MCF 10A (cell line): ENCODE measurements around the gene HJV. TPM values are rescaled to one million over a fixed set of nuclear protein-coding genes. Genes with fewer than 3 reads are reported as not detected.
"Not testable (repeated sequence)": the region's sequence is repeated elsewhere in the genome, so short reads cannot be mapped to it uniquely, and the experiment has no call there.

Experiments used
- BruUV-seq: library from RNA; stranded (reverse); fragments of 400-500 nt; replicated peaks from 2 replicates; lab custom pipeline; 2021; lab: Mats Ljungman, UMichigan
- CTCF ChIA-PET: fragments of 300-600 bp; sonication (Branson Sonifier 250); formaldehyde crosslinking; extraction: SDS; loops from one replicate; lab custom pipeline; 2021; ENCODE audit warnings: antibody characterized with exemption, inconsistent platforms; lab: Yijun Ruan, JAX
- POLR2A ChIA-PET: fragments of 300-600, 350-650 bp; sonication (Branson Sonifier 250); formaldehyde crosslinking; extraction: SDS; loops from one replicate; lab custom pipeline; 2020; ENCODE audit warnings: antibody characterized with exemption, inconsistent platforms; lab: Yijun Ruan, JAX
- DNase-seq: peaks from one replicate; pipeline ENCODE4 v3.0.0-alpha.2; 2018; ENCODE audit not compliant: unreplicated experiment
- H3K27ac Mint-ChIP-seq: one replicate; pipeline ENCODE4 v1.8.0; 2022; ENCODE audit warnings: mild to moderate bottlenecking, low read depth, mixed read lengths; ENCODE audit not compliant: unreplicated experiment
- H3K27me3 Mint-ChIP-seq: one replicate; pipeline ENCODE4 v1.8.0; 2022; ENCODE audit warnings: mixed read lengths; ENCODE audit not compliant: insufficient read depth, unreplicated experiment
- H3K36me3 Mint-ChIP-seq: one replicate; pipeline ENCODE4 v1.8.0; 2022; ENCODE audit warnings: mild to moderate bottlenecking, moderate library complexity, mixed read lengths; ENCODE audit not compliant: insufficient read depth, unreplicated experiment
- H3K4me1 Mint-ChIP-seq: one replicate; pipeline ENCODE4 v1.8.0; 2022; ENCODE audit warnings: mixed read lengths; ENCODE audit not compliant: insufficient read depth, unreplicated experiment
- H3K4me3 Mint-ChIP-seq: one replicate; pipeline ENCODE4 v1.8.0; 2022; ENCODE audit warnings: mild to moderate bottlenecking, moderate library complexity, mixed read lengths; ENCODE audit not compliant: unreplicated experiment
- H3K9me3 Mint-ChIP-seq: one replicate; pipeline ENCODE4 v1.8.0; 2022; ENCODE audit warnings: mixed read lengths; ENCODE audit not compliant: unreplicated experiment
- CTCF ChIP-seq: fragments of 200-600 bp; IDR thresholded peaks from one replicate; pipeline ENCODE4 v1.8.0; 2022; ENCODE audit warnings: antibody characterized with exemption, mild to moderate bottlenecking; ENCODE audit not compliant: unreplicated experiment
- intact Hi-C: fragments of 100-400 bp; cut with micrococcal nuclease; formaldehyde crosslinking; loops from 2 replicates; pipeline ENCODE4 v1.14.1; 2022
- total RNA-seq: library from RNA; stranded (reverse); gene quantifications from 2 replicates; pipeline ENCODE4 v1.2.3, GENCODE V29; 2022

The HJV gene
- total RNA-seq, 1 experiment from 2014 or later = not detected

GRCh38 chr1:146049436-146049835 lies 27.9 kb upstream of the HJV start:
- intact Hi-C loops = no loop called here
- Mint-ChIP-seq H3K36me3 (peaks cover 7% of the 10 kb centered on the region), H3K27ac (no peak overlapping the region), H3K4me1 (peaks cover 11% of the 10 kb centered on the region), H3K27me3 (no peaks in the 10 kb centered on the region), H3K4me3 (no peak overlapping the region), H3K9me3 (no peaks in the 10 kb centered on the region)
- no TSS peak for BruUV-seq
- POLR2A ChIA-PET = interaction anchor here (0.6 to 7.0 kb wide), 2 partner anchors 10 to 60 kb away, joined by 4 to 173 read pairs; no protein-coding TSS in a partner anchor
- DNase-seq = no peak
- CTCF ChIA-PET = interaction anchor here (0.8 to 2.1 kb wide), 3 partner anchors 14 to 16 kb away, joined by 3 to 12 read pairs (median 5); no protein-coding TSS in a partner anchor
- no peak for TF ChIP-seq CTCF

DNA sequence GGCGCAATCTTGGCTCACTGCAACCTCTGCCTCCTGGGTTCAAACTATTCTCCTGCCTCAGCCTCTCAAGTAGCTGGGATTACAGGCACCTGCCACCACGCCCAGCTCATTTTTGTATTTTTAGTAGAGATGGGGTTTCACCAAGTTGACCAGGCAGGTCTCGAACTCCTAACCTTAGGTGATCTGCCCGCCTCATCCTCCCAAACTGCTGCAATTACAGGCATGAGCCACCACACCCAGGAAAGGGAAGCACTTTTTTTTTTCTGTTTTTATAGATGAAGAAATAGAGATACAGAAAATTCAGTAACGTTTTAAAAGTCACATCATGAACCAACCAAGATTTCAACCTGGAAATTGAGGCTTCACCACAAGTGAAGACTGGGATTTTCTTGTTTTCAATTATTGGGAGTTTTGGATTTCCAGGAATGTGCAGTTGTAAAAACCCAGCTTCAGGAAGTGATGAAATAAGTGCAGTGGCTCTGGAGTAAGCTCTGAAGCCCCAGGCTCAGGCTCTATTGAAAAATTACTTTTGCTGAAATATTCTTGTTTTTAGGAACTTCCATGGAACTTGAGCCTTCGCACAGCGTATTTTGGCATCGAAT lies 27.1 kb upstream of the HJV start:
- CTCF ChIA-PET = interaction anchor here (0.6 to 2.1 kb wide), 6 partner anchors 9 to 1140 kb away, joined by 3 to 12 read pairs (median 4); partner anchors contain the start of gene TXNIP

DNA sequence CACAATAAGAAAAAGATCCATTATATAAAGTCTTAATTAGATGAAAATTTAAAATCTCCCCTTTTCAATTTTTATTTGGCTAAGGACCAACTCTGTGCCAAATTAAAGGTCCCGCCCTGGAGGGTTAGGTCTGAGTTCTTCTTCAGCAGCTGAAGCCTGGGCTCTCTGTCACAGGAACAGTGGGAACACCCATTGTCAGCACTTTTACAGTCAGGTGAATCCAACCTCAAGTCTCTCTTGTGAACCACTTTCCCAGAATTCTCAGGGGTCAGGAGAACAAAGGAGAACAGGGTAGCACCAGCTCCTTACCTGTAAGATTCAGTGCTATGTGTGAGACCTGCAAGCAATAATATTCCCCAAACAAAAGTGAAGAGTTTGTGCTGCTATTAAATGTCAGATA lies 25.1 kb upstream of the HJV start:
- intact Hi-C loops = no loop called here
- Mint-ChIP-seq H3K36me3 (peaks cover 7% of the 10 kb centered on the region), H3K9me3 (no peaks in the 10 kb centered on the region), H3K27ac (no peak overlapping the region), H3K27me3 (no peaks in the 10 kb centered on the region), H3K4me1 (peaks cover 6% of the 10 kb centered on the region), H3K4me3 (no peak overlapping the region)
- DNase-seq = no peak
- ChIA-PET CTCF (interaction anchor here (0.6 kb wide), 1 partner anchor 60 kb away, joined by 3 read pairs; no protein-coding TSS in a partner anchor), POLR2A (interaction anchor here (0.9 to 2.2 kb wide), 2 partner anchors 10 to 83 kb away, joined by 5 to 14 read pairs; no protein-coding TSS in a partner anchor)
- BruUV-seq = no TSS peak
- no peak for TF ChIP-seq CTCF

More for the DNA sequence above, 27.1 kb upstream of the HJV start:
- DNase-seq, H3K27ac Mint-ChIP-seq, H3K27me3 Mint-ChIP-seq, intact Hi-C loops, BruUV-seq, H3K4me3 Mint-ChIP-seq, H3K9me3 Mint-ChIP-seq, H3K36me3 Mint-ChIP-seq: not testable (repeated sequence)
- peaks cover 11% of the 10 kb centered on the region for H3K4me1 Mint-ChIP-seq
- POLR2A ChIA-PET = interaction anchor here (0.6 to 7.0 kb wide), 2 partner anchors 9 to 59 kb away, joined by 4 to 173 read pairs; no protein-coding TSS in a partner anchor

DNA sequence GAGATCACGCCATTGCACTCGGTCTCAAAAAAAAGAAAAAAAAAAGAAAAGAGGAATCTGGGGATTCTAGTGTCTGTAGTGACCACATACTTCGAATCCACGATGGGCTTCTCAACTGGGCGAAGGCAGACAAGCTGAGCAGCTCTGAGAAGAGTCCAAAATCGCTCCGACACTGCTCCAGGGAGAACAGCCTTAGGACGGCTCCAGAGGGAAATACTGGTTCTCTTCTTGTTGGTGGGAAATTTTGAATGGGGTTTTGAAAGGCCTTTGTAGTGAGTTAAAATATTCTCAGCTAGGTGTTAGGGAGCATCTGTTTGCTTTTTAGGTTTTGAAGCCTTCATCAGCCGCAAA lies 18.3 kb upstream of the HJV start:
- H3K4me3 Mint-ChIP-seq = peak overlapping the region; percentile 99
- no peak for TF ChIP-seq CTCF
- peak overlapping the region; percentile 98 for H3K27ac Mint-ChIP-seq
- POLR2A ChIA-PET = interaction anchor here (0.6 to 9.6 kb wide), 11 partner anchors 11 to 181 kb away, joined by 3 to 173 read pairs (median 49); partner anchors contain the start of genes ANKRD34A, LIX1L, PIAS3 and POLR3GL
- DNase-seq = no peak
- H3K9me3 Mint-ChIP-seq = no peaks in the 10 kb centered on the region
- BruUV-seq = no TSS peak
- peaks cover 50% of the 10 kb centered on the region for H3K36me3 Mint-ChIP-seq
- peaks cover 4% of the 10 kb centered on the region for H3K4me1 Mint-ChIP-seq
- CTCF ChIA-PET = interaction anchor here (0.6 to 1.1 kb wide), 6 partner anchors 8 to 147 kb away, joined by 3 to 5 read pairs (median 4); partner anchors contain the start of genes ANKRD34A, HJV and POLR3GL
- H3K27me3 Mint-ChIP-seq = no peaks in the 10 kb centered on the region
- intact Hi-C loops = loop anchor here (1.0 kb wide), 1 partner anchor 12 kb away; no protein-coding TSS in a partner anchor
